Peyer's patch (tissue), 4 donors: ENCODE data around the gene TP53AIP1.

Experiments used
- CTCF ChIP-seq, 6 experiments: fragments of 450-650 bp in 4 of 6; fragments of 200-600 bp in 2 of 6; sonication (generic) in 1 of 6; IDR thresholded peaks; one replicate each; pipeline ENCODE4 v1.5.1; 2017 to 2019; ENCODE audit warnings: antibody characterized with exemption in 6 of 6, mild to moderate bottlenecking in 3 of 6, moderate library complexity in 1 of 6
- POLR2A ChIP-seq, 2 donors: fragments of 450-650 bp; IDR thresholded peaks; one replicate each; pipeline ENCODE4 v1.5.1; 2017; ENCODE audit warnings: antibody characterized with exemption in 2 of 2, mild to moderate bottlenecking in 2 of 2, moderate library complexity in 2 of 2

DNA sequence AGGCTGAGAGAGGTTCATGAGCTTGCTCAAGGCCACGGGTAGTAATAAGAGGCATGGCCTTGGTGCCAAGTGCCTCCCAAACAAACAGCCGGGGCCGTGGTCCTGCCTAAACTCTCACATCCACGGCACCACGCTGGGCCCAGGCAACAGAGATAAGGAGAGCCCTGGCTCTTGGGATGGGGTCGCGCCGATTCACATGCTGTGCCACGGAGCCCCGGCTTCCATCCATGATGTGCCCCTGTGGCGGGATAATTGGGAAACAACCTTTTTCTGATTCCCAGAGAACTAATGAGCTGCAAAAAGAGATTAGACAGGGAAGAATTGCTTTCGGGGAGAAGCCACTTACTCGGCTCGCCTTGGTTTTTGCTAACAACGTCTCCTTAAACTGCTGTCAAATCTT is 22.0 kb downstream of the TP53AIP1 start:
- TF ChIP-seq POLR2A (IDR thresholded peaks at IDR 0.05) (no peak), CTCF (IDR thresholded peaks at IDR 0.05) (no peak)
